Natural killer cell (primary cell): ENCODE measurements around the gene COG6. TPM values are rescaled to one million over a fixed set of nuclear protein-coding genes. Genes with fewer than 3 reads are reported as not detected.
A peak's percentile ranks its signal among the peaks of the same experiment; 100 is the strongest.

Source experiments
- ATAC-seq, 3 donors: fragments of 150-1000 bp in 2 of 3; fragments of 200-7000 bp in 1 of 3; cut with Tn5 transposase; 1 replicate in 1 of 3; 2 replicates in 2 of 3; pipeline ENCODE4 v1.10.0; 2021; ENCODE audit warnings: mild to moderate bottlenecking in 2 of 3, moderate library complexity in 2 of 3
- DNase-seq, 2 donors: peaks; one replicate each; pipeline versions ENCODE4 v3.0.0 to v3.0.0-alpha.2; 2013 to 2021; ENCODE audit warnings: mixed read lengths in 1 of 2
- H3K27ac ChIP-seq: one replicate; pipeline ENCODE4 v1.5.1; 2013; ENCODE audit warnings: mild to moderate bottlenecking, low read length
- H3K27me3 ChIP-seq: one replicate; pipeline ENCODE4 v1.6.1; 2013; ENCODE audit warnings: low read length; ENCODE audit not compliant: control insufficient read depth, insufficient read depth
- H3K36me3 ChIP-seq: one replicate; pipeline ENCODE4 v1.6.1; 2013; ENCODE audit warnings: low read length; ENCODE audit not compliant: control insufficient read depth, insufficient read depth
- H3K4me1 ChIP-seq: one replicate; pipeline ENCODE4 v1.6.1; 2013; ENCODE audit warnings: low read length; ENCODE audit not compliant: control insufficient read depth, insufficient read depth
- H3K4me3 ChIP-seq: one replicate; pipeline ENCODE4 v1.5.1; 2013; ENCODE audit warnings: low read length
- H3K9me3 ChIP-seq: one replicate; pipeline ENCODE4 v1.6.1; 2013; ENCODE audit warnings: low read length; ENCODE audit not compliant: control insufficient read depth, insufficient read depth
- H3K27ac Mint-ChIP-seq, 2 donors: one replicate each; pipeline ENCODE4 v1.8.0; 2022; ENCODE audit warnings: mild to moderate bottlenecking in 2 of 2, mixed read lengths in 2 of 2, moderate library complexity in 1 of 2
- H3K27me3 Mint-ChIP-seq, 2 donors: one replicate each; pipeline ENCODE4 v1.8.0; 2022; ENCODE audit warnings: low read depth in 2 of 2, mixed read lengths in 2 of 2
- H3K36me3 Mint-ChIP-seq: one replicate; pipeline ENCODE4 v1.8.0; 2022; ENCODE audit warnings: mixed read lengths
- H3K4me1 Mint-ChIP-seq, 2 donors: one replicate each; pipeline ENCODE4 v1.8.0; 2022; ENCODE audit warnings: mixed read lengths in 2 of 2
- H3K4me3 Mint-ChIP-seq: one replicate; pipeline ENCODE4 v1.8.0; 2022; ENCODE audit warnings: mild to moderate bottlenecking, moderate library complexity, mixed read lengths
- H3K9me3 Mint-ChIP-seq, 2 donors: one replicate each; pipeline ENCODE4 v1.8.0; 2022; ENCODE audit warnings: mixed read lengths in 2 of 2
- CTCF ChIP-seq: fragments of 200-600 bp; IDR thresholded peaks from one replicate; pipeline ENCODE4 v1.8.0; 2022; ENCODE audit warnings: antibody characterized with exemption
- WGBS: methylation state at CpG from one replicate; pipeline ENCODE4 v1.1.7; 2013; ENCODE audit warnings: missing lambda C conversion rate; ENCODE audit not compliant: insufficient coverage; 5-methylcytosine and 5-hydroxymethylcytosine counted together
- intact Hi-C: fragments of 100-400 bp; cut with micrococcal nuclease; formaldehyde crosslinking; loops from one replicate; pipeline ENCODE4 v1.14.2; 2022
- total RNA-seq, 4 donors: library from RNA; stranded (reverse); fragments of 120-200 nt in 1 of 4; gene quantifications; one replicate each; pipeline versions ENCODE4 v1.2.3 to v1.2.4, GENCODE V29; 2013 to 2022

COG6 gene
- total RNA-seq, result 10 to 100 TPM; 30.2 to 36.0 (median 32.3) TPM
- total RNA-seq (2013), result 40.5 TPM

GRCh38 chr13:39655569-39656324, at the start of gene COG6:
TSS of gene COG6 (plus strand) at chr13:39655662. CDS start at chr13:39655727, 65 bp downstream.
- Mint-ChIP-seq H3K9me3 (peaks cover 3% of the 10 kb centered on the region in 2 donors), H3K27me3 (peaks cover 7 to 20% of the 10 kb centered on the region in 2 donors), H3K36me3 (peaks cover 8% of the 10 kb centered on the region), H3K4me1 (peaks cover 28 to 34% of the 10 kb centered on the region in 2 donors), H3K27ac (peak within 1 kb of the TSS; percentile 95 to 97), H3K4me3 (peak within 1 kb of the TSS; percentile 98)
- no peaks in the 10 kb centered on the region for H3K9me3 ChIP-seq
- peak within 1 kb of the TSS; percentile 75 for H3K4me3 ChIP-seq
- peaks cover 10% of the 10 kb centered on the region for H3K4me1 ChIP-seq
- no peaks in the 10 kb centered on the region for H3K27me3 ChIP-seq
- DNase-seq (peak; percentile 96 to 97), ATAC-seq (peak; percentile 92 to 93 (median 92))
- TF ChIP-seq CTCF, result no peak
- H3K27ac ChIP-seq, result peak within 1 kb of the TSS; percentile 55
- under 1% methylated on average over 59 of the region's 59 CpGs for WGBS
- H3K36me3 ChIP-seq, result peaks cover 12% of the 10 kb centered on the region
- intact Hi-C loops, result loop anchor here (10.0 kb wide), 1 partner anchor 621 kb away; the partner anchor contains the start of genes NHLRC3 and PROSER1

GRCh38 chr13:39605677-39606320, 49.7 kb upstream of the COG6 start:
- peaks cover 9% of the 10 kb centered on the region for H3K27me3 ChIP-seq
- TF ChIP-seq CTCF, result no peak
- no peak overlapping the region for H3K4me3 ChIP-seq
- WGBS, result 88% methylated on average over 2 of the region's 3 CpGs
- ATAC-seq (no peak), DNase-seq (no peak)
- H3K4me1 ChIP-seq, result peaks cover 14% of the 10 kb centered on the region
- Mint-ChIP-seq H3K36me3 (no peaks in the 10 kb centered on the region), H3K27ac (no peak overlapping the region), H3K9me3 (no peaks in the 10 kb centered on the region), H3K27me3 (peaks cover 25 to 50% of the 10 kb centered on the region in 2 donors), H3K4me1 (peaks cover 0 to 13% of the 10 kb centered on the region in 2 donors), H3K4me3 (no peak overlapping the region)
- intact Hi-C loops, result no loop called here
- H3K36me3 ChIP-seq, result no peaks in the 10 kb centered on the region
- no peak overlapping the region for H3K27ac ChIP-seq
- no peaks in the 10 kb centered on the region for H3K9me3 ChIP-seq

DNA sequence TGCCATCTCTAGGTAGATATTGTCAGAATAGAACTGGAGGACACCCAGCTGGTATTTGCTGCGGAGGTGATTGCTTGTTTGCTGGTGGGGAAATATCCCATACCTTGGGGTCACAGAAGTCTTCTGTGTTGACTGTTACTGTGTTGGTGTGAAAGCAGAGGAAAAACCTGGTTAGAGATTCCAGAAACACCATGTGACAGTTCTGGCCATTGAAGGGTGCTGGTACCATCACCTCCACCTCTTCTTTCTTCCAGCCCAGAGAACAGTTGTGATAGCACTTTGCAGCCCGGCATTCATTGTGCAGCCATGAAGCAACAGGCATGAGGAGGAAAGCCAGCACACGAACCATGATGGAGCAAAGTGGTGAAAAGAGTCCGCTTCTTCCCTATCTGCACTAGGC, 47.6 kb upstream of the COG6 start:
- H3K4me3 ChIP-seq, result no peak overlapping the region
- intact Hi-C loops, result no loop called here
- ATAC-seq (no peak), DNase-seq (no peak)
- H3K4me1 ChIP-seq, result peaks cover 6% of the 10 kb centered on the region
- no peaks in the 10 kb centered on the region for H3K36me3 ChIP-seq
- H3K27me3 ChIP-seq, result peaks cover 8% of the 10 kb centered on the region
- Mint-ChIP-seq H3K36me3 (no peaks in the 10 kb centered on the region), H3K4me3 (no peak overlapping the region), H3K4me1 (peaks cover 0 to 8% of the 10 kb centered on the region in 2 donors), H3K27me3 (peaks cover 13 to 34% of the 10 kb centered on the region in 2 donors), H3K9me3 (no peaks in the 10 kb centered on the region), H3K27ac (no peak overlapping the region)
- TF ChIP-seq CTCF, result no peak
- 85% methylated on average over 4 of the region's 4 CpGs for WGBS
- no peak overlapping the region for H3K27ac ChIP-seq
- no peaks in the 10 kb centered on the region for H3K9me3 ChIP-seq
